SKM-1 (cell line): ENCODE data around the gene PICK1.

Experiments used
- DNase-seq: peaks from one replicate; lab custom pipeline; 2025; ENCODE audit not compliant: unreplicated experiment; lab: John Stamatoyannopoulos, UW

PICK1 gene

DNA sequence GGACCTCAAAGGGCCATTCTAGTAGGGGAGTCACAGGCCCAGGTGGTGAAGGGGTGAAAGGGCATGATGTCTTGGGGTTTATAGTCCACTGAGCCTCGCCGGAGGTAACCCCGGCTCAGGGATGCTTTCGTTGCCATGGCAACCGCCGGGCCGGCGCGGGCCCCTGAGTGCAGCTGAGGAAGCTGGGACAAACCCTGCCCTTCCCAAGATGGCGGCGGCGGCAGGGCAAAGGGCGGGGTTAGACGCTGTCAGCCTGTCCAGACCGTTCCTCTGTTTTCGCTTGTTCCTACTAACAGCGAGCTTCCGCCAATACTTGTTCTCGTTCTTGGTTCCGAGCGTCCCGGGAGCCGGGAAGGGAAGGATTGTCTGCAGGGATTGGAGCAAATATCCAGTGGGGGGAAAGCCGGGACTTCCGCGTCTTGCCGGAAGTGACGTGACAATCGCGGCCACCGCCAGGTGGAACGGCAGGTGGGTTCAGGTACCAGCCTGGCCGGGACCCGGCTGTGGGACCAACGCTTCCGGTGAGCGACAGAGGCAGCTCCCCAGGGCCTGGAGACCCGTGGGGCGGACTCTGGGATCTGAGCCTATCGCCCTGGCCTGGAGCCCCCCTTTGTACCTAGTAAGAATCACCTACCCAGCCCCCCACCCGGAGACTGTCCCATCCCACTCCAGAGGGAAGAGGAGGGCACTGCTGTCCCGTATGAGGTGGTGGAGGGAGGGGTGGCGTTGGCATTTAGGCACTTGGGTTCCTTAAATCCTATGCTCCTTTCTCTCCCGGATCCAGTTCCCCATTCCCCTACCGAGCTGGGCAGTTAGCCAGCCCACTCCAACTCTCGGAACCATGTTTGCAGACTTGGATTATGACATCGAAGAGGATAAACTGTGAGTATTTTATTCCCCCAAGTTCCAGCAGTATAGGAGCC lies at the start of gene PICK1:
TSS of gene PICK1 (plus strand) at position 436 of the 923 bp plus-strand sequence. CDS start at position 842, 406 bp downstream.
- DNase-seq = no peak

DNA sequence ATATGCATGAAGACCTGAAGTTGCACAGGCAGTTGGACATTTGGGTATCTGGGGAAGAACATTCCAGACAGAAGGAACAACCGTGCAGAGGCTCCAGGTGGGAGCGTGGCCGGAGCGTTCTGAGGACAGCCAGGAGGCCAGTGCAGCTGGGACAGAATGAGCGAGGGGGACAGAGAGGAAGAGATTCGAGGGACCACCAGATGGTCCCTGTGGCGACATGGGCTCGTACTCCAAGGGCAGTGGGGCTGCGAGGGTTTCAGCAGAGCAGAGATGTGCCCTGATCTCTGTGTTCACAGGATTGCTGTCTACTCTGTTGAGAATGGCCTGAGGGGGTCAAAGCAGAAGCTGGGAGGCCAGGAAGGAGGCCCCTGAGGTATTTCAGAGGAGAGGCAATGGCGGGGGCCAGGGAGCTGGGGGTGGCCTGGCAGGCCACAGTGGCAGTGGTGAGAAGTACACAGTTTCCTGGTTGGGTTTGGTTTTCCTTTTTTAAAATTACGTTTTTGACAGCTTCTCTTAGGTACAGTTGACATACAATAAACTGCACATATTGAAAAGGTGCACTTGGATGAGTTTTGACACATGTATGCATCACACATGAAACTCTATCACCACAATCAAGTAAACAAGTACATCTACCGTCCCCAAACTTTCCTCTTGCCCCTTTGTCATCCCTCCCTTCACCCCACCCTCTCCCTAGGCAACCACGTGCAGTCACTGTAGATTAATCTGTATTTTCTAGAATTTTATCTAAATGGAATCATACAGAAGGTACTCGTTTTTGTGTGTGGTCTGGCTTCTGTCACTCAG lies 48.0 kb upstream of the PICK1 start:
- DNase-seq = no peak

DNA sequence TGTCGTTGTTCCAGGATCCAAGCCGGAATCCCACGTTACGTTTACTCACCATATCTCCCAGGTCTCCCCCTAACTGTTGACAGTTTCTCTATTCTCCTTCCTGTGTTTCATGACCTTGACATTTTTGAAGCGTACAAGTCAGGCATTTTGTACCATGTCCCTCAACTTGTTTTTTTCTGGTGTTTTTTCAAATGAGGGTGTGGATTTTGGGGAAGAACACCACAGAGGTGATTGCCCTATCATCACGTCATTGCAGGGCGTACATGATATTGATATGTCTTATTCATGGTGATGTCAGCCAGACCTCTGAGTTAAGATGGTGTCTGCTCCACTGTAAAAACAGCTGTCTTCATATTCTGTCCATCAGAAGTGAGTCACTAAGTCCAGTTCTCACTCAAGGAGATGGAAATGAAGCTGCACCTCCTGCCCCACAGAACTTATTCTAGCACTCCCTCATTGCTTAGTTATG lies 44.6 kb upstream of the PICK1 start:
- DNase-seq = no peak

DNA sequence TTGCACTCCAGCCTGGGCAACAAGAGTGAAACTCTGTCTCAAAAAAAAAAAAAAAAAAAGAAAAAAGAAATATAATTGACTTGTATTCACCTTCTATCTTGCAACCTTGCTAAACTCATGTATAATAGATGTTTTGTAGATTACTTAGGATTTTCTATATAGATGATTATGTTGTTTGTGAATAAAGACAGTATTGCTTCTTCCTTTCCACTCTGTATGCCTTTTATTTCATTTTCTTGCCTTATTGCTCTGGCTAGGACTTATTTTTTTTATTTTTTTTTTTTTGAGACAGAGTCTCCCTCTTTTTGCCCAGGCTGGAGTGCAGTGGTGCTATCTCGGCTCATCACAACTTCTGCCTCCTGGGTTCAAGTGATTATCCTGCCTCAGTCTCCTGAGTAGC lies 43.1 kb upstream of the PICK1 start:
- DNase-seq = no peak

- DNase-seq = no peak
These were observed 40.7 kb upstream of the PICK1 start for GRCh38 chr22:38016182-38017151.

DNA sequence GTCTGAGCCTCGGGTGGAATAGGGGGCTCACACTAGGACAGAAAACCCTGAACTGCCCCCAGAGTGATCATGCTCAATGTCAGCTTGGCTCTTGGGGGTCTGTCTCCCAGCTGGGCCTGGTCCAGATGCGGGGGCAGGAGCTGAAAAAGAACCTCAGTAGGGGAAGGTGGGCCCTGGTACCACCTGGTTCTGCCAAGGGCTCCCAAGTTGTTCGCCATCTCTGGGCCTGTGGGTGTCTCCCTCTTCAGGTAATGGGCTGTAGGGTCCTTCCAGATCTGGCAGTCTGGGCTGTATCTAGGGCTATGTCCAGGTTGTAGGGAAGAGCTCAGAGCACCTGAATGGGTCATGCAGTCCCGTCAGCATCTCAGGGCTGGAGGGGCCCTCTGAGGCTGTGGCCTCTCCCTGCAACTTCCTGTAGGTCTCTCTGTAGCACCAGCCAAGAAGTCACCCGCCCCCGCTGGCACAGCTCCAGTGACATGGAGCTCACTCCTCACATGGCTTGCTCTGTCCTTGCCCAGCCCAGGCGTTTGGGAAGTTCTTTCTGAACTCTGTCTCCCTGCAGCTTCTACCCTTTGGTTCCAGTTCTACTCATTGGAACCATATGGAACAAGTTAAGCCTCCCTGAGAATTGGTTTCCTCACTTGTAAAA lies 39.8 kb upstream of the PICK1 start:
- DNase-seq = no peak

GRCh38 chr22:38017939-38018885 lies 39.0 kb upstream of the PICK1 start:
- no peak for DNase-seq

- DNase-seq = no peak
These were observed 38.0 kb upstream of the PICK1 start for GRCh38 chr22:38018938-38019827.

DNA sequence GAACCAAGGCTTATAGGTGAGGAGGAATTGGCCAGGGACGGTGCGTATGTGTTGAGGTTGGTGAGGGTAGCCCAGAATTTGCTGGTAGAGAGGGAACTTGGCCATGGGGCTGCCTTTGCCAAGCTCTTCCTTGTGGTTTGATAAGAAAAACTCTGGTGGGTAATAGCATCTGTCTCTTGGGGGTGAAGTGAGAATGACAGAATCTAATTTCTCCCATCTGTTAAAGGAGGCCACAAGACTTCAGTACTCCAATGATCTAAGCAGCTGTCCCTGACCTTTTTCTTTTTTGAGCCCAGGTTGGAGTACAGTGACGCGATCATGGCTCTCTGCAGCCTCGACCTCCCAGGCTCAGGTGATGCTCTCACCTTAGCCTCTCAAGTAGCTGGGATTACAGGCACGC lies 36.0 kb upstream of the PICK1 start:
- DNase-seq = no peak

GRCh38 chr22:38023045-38023444 lies 34.2 kb upstream of the PICK1 start:
- no peak for DNase-seq

- no peak for DNase-seq
These were observed 31.7 kb upstream of the PICK1 start for GRCh38 chr22:38025514-38025913.

GRCh38 chr22:38026130-38027111 lies 30.8 kb upstream of the PICK1 start:
- DNase-seq = no peak

DNA sequence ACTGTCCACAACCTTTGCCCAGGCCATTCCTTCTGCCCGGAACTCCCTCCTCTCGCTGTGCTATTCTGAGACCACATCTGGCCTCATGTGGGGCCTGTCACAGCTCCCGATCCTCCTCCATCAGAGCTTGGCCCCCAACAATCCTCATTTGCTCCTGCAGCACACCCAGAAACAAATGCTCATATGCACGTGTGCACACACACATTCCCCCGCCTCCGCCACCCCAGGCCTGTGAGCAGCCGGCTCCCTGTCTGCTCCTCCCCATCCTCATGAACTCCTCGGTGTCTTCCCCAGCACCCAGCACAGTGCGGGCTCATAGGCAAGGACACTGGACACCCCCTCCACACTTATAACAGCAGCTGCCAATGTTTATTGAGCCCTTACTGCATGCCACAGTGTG lies 29.7 kb upstream of the PICK1 start:
- DNase-seq = no peak

DNA sequence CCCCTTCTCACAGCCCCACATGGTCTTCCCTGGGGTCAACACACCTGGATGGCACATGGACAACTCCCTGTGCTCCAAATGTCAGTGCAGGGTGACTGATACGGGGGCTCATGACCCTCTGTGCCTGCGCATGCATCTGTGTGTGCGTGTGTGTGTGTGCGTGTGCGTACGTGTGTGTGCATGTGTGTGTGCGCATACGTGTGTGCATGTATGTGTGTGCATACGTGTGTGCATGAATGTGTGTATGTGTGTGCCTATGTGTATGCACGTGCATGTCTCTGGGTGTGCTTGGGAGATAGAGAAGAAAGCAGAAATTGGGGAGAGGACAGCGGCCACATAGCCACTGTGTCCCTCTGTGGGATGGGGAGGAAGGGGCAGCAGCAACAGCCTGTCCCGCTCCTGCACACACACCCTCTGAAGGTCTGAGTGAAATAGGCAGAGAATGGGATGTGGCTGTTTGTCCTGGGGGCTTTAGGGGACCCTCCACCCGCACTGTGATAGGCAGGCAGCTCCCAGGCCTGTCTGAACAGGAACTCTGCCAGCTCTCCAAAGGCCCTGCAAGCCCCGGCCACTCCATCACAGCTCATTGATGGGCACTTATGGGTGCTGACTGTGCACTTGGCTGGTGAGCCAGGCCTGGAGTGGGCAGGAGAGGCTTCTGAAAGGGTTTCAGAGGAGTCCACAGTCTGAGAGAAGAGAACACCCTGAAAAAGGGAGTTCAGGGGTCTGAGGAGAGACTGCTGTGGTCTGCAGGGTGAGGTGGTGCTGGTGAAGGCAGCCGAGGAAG lies 28.7 kb upstream of the PICK1 start:
- no peak for DNase-seq

DNA sequence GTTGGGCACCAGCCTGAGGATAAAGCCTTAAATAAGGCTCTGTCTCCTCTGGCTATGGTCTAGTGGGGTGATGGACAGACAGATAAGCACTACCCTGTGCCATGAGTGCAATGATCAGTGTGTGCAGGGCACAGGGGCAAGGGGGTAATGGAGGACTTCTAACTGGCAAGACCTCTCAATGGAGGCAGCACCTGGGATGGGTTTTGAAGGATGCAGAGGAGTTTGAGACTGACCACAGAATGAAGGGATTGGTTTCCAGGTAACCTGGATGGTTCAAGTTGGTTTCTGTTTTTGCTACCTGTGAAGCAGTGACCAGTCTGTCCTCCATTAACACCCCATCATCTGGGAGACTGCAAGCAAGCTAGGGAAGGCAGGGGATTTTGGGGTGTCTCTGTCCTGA lies 27.8 kb upstream of the PICK1 start:
- DNase-seq = no peak

- DNase-seq = no peak
These were observed 27.3 kb upstream of the PICK1 start for GRCh38 chr22:38029901-38030300.
